ENCODE results near the gene EMP1.

GRCh38 chr12:13178568-13179210 is 17.8 kb upstream of the EMP1 start:
- TF ChIP-seq POLR2A (IDR thresholded peaks at IDR 0.05; ENCODE audit: low read length) (no peak), GATA1 (IDR thresholded peaks at IDR 0.05; ENCODE audit: low read depth, low read length) (no peak)

Measured in erythroblast (primary cell).